GM23338 (cell line): ENCODE measurements around the gene PPL. TPM values are rescaled to one million over a fixed set of nuclear protein-coding genes. Genes with fewer than 3 reads are reported as not detected.

ENCODE experiments used
- ATAC-seq: fragments of 200-7000 bp; cut with Tn5 transposase; 3 replicates; pipeline ENCODE4 v1.9.1; 2020
- DNase-seq: peaks from one replicate; pipeline ENCODE4 v3.0.0-alpha.2; 2015; ENCODE audit warnings: low spot score
- H2AFZ ChIP-seq: fragments of 200-600 bp; sonication (generic); 2 replicates; pipeline ENCODE4 v1.8.0; 2016; ENCODE audit warnings: antibody characterized with exemption, mild to moderate bottlenecking, moderate library complexity
- H3F3A ChIP-seq: fragments of 200-600 bp; sonication (generic); replicated peaks from 2 replicates; pipeline ENCODE4 v1.8.0; 2017; ENCODE audit warnings: antibody characterized with exemption, mixed run types, low read depth
- H3K27ac ChIP-seq: fragments of 200-600 bp; sonication (generic); 2 replicates; pipeline ENCODE4 v1.6.1; 2016; ENCODE audit warnings: low read depth
- H3K27me3 ChIP-seq: fragments of 200-600 bp; sonication (generic); 2 replicates; pipeline ENCODE4 v1.8.0; 2016; ENCODE audit warnings: mild to moderate bottlenecking, mixed run types, moderate library complexity; ENCODE audit not compliant: insufficient read depth
- H3K36me3 ChIP-seq: fragments of 200-600 bp; sonication (generic); 2 replicates; pipeline ENCODE4 v1.8.0; 2016; ENCODE audit warnings: mild to moderate bottlenecking; ENCODE audit not compliant: insufficient read depth
- H3K4me1 ChIP-seq: fragments of 200-600 bp; sonication (generic); 2 replicates; pipeline ENCODE4 v1.8.0; 2016; ENCODE audit warnings: mild to moderate bottlenecking, moderate library complexity; ENCODE audit not compliant: insufficient read depth
- H3K4me2 ChIP-seq: fragments of 200-600 bp; sonication (generic); 2 replicates; pipeline ENCODE4 v1.7.1; 2017; ENCODE audit warnings: mixed run types
- H3K4me3 ChIP-seq: fragments of 200-600 bp; sonication (generic); 2 replicates; pipeline ENCODE4 v1.6.1; 2016; ENCODE audit warnings: mixed run types
- H3K79me2 ChIP-seq: fragments of 200-600 bp; sonication (generic); replicated peaks from 2 replicates; pipeline ENCODE4 v1.8.0; 2017; ENCODE audit warnings: mild to moderate bottlenecking; ENCODE audit not compliant: insufficient read depth
- H3K9me2 ChIP-seq: fragments of 200-600 bp; sonication (generic); 2 replicates; pipeline ENCODE4 v1.8.0; 2017; ENCODE audit not compliant: insufficient read depth
- H4K20me1 ChIP-seq: fragments of 200-600 bp; sonication (generic); replicated peaks from 2 replicates; pipeline ENCODE4 v1.8.0; 2017; ENCODE audit warnings: mild to moderate bottlenecking; ENCODE audit not compliant: insufficient read depth
- H3K27ac Mint-ChIP-seq: 2 replicates; pipeline ENCODE4 v1.8.0; 2020; ENCODE audit warnings: inconsistent platforms, mild to moderate bottlenecking, moderate library complexity, mixed read lengths
- H3K27me3 Mint-ChIP-seq: 3 replicates; pipeline ENCODE4 v1.8.0; 2022; ENCODE audit warnings: low read depth, mild to moderate bottlenecking, moderate library complexity, mixed read lengths, inconsistent platforms; ENCODE audit not compliant: insufficient read depth, poor library complexity
- H3K36me3 Mint-ChIP-seq: 3 replicates; pipeline ENCODE4 v1.8.0; 2021; ENCODE audit warnings: low read depth, mild to moderate bottlenecking, inconsistent platforms, moderate library complexity, mixed read lengths
- H3K4me1 Mint-ChIP-seq: 3 replicates; pipeline ENCODE4 v1.8.0; 2020; ENCODE audit warnings: mild to moderate bottlenecking, inconsistent platforms, mixed read lengths
- H3K4me3 Mint-ChIP-seq: 3 replicates; pipeline ENCODE4 v1.8.0; 2021; ENCODE audit warnings: moderate library complexity, mild to moderate bottlenecking, inconsistent platforms, mixed read lengths
- H3K9me3 Mint-ChIP-seq: 3 replicates; pipeline ENCODE4 v1.8.0; 2020; ENCODE audit warnings: moderate library complexity, mild to moderate bottlenecking, inconsistent platforms, mixed read lengths
- CREB1 ChIP-seq: fragments of 250-450 bp; sonication (Bioruptor Pico); IDR thresholded peaks from 2 replicates; pipeline ENCODE4 v1.5.0; 2020; ENCODE audit warnings: low read depth, mild to moderate bottlenecking, moderate library complexity
- EZH2 ChIP-seq: fragments of 200-600 bp; sonication (generic); IDR thresholded peaks from one replicate; pipeline ENCODE4 v1.8.0; 2017; ENCODE audit warnings: antibody characterized with exemption, mild to moderate bottlenecking, low read depth; ENCODE audit not compliant: unreplicated experiment
- EZH2phosphoT487 ChIP-seq: fragments of 200-600 bp; sonication (generic); IDR thresholded peaks from one replicate; pipeline ENCODE4 v1.8.1; 2018; ENCODE audit warnings: antibody characterized with exemption; ENCODE audit not compliant: unreplicated experiment
- JUNB ChIP-seq: IDR thresholded peaks from one replicate; pipeline ENCODE4 v1.6.1; 2016; ENCODE audit warnings: antibody characterized with exemption; ENCODE audit not compliant: unreplicated experiment
- NANOG ChIP-seq: IDR thresholded peaks from 2 replicates; pipeline ENCODE4 v1.6.1; 2016; ENCODE audit warnings: antibody characterized with exemption, borderline replicate concordance
- POLR2AphosphoS5 ChIP-seq: IDR thresholded peaks from 2 replicates; pipeline ENCODE4 v1.6.1; 2016; ENCODE audit warnings: antibody characterized with exemption, low read depth
- STAT1 ChIP-seq: IDR thresholded peaks from one replicate; pipeline ENCODE4 v1.6.1; 2016; ENCODE audit warnings: antibody characterized with exemption; ENCODE audit not compliant: unreplicated experiment
- ZNF114 ChIP-seq: fragments of 250-450 bp; sonication (Bioruptor Pico); IDR thresholded peaks from 2 replicates; pipeline ENCODE4 v1.5.0; 2020; ENCODE audit warnings: mild to moderate bottlenecking, moderate library complexity
- ZNF331 ChIP-seq: fragments of 250-450 bp; sonication (Bioruptor Pico); IDR thresholded peaks from 2 replicates; pipeline ENCODE4 v1.5.0; 2020; ENCODE audit warnings: low read depth, mild to moderate bottlenecking, moderate library complexity
- polyA plus RNA-seq: library from polyadenylated mRNA; unstranded; fragments of >200 nt; fragmentation: Nextera tagmentation; extraction: Ambion mirVana; gene quantifications from 2 replicates; pipeline ENCODE4 v1.2.1, GENCODE V29; 2016
- total RNA-seq: library from RNA; depleted of rRNA; stranded (reverse); fragments of >200 nt; shearing (Covaris generic); gene quantifications from 2 replicates; pipeline ENCODE4 v1.2.3, GENCODE V29; 2014
- TF ChIP-seq, protein P1 (sequence below): IDR thresholded peaks from one replicate; pipeline ENCODE4 v1.6.1; 2018; ENCODE audit warnings: antibody characterized with exemption; ENCODE audit not compliant: unreplicated experiment
- TF ChIP-seq, protein P2 (sequence below): IDR thresholded peaks from 2 replicates; pipeline ENCODE4 v1.6.1; 2016; ENCODE audit warnings: antibody characterized with exemption
- TF ChIP-seq, protein P3 (sequence below): fragments of 250-450 bp; sonication (Bioruptor Pico); IDR thresholded peaks from 2 replicates; pipeline ENCODE4 v1.5.0; 2020; ENCODE audit warnings: mild to moderate bottlenecking, moderate library complexity
- TF ChIP-seq, protein P4 (sequence below), 2 experiments: fragments of 200-600 bp in 1 of 2; sonication (generic) in 1 of 2; conservative IDR thresholded peaks; 2 replicates each; pipeline versions ENCODE4 v1.5.1 to v1.6.1; 2016 to 2017; ENCODE audit warnings: antibody characterized with exemption in 2 of 2, low read depth in 2 of 2, mild to moderate bottlenecking in 2 of 2, moderate library complexity in 1 of 2

The PPL gene
- total and polyA plus RNA-seq, 2 experiments from 2014 or later: 10.6 to 31.7 TPM

DNA sequence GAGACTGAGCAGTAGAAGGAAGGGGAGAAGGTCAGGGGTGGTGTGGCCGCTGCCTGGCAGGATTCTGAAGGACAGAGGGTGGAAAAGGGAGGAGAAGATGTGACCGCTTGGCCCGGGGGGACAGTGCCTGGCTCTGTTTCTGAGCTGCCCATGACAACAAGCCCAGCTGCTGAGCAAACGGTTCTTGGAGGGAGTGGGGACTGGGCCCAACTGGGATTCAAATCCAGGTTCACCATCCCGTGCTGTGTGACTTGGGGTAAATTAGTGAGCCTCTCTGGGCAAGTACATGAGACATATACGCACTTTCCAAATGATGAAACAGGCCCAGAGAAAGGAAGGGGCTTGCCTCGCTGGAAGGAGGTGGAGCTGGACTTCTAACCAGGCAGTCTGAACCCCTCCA lies 44.5 kb upstream of the PPL start:
- Histone ChIP-seq H3K27ac (no peak overlapping the region), H3F3A (no peaks in the 10 kb centered on the region), H3K4me3 (no peak overlapping the region), H3K4me1 (no peaks in the 10 kb centered on the region), H3K79me2 (no peaks in the 10 kb centered on the region), H2AFZ (no peak overlapping the region), H3K27me3 (peaks cover 2% of the 10 kb centered on the region), H3K4me2 (no peak overlapping the region), H3K36me3 (no peaks in the 10 kb centered on the region), H3K9me2 (no peaks in the 10 kb centered on the region), H4K20me1 (no peaks in the 10 kb centered on the region)
- H3K4me3 Mint-ChIP-seq: no peak overlapping the region
- H3K9me3 Mint-ChIP-seq: no peaks in the 10 kb centered on the region
- no peak for TF ChIP-seq EZH2
- TF ChIP-seq, protein P1, sequence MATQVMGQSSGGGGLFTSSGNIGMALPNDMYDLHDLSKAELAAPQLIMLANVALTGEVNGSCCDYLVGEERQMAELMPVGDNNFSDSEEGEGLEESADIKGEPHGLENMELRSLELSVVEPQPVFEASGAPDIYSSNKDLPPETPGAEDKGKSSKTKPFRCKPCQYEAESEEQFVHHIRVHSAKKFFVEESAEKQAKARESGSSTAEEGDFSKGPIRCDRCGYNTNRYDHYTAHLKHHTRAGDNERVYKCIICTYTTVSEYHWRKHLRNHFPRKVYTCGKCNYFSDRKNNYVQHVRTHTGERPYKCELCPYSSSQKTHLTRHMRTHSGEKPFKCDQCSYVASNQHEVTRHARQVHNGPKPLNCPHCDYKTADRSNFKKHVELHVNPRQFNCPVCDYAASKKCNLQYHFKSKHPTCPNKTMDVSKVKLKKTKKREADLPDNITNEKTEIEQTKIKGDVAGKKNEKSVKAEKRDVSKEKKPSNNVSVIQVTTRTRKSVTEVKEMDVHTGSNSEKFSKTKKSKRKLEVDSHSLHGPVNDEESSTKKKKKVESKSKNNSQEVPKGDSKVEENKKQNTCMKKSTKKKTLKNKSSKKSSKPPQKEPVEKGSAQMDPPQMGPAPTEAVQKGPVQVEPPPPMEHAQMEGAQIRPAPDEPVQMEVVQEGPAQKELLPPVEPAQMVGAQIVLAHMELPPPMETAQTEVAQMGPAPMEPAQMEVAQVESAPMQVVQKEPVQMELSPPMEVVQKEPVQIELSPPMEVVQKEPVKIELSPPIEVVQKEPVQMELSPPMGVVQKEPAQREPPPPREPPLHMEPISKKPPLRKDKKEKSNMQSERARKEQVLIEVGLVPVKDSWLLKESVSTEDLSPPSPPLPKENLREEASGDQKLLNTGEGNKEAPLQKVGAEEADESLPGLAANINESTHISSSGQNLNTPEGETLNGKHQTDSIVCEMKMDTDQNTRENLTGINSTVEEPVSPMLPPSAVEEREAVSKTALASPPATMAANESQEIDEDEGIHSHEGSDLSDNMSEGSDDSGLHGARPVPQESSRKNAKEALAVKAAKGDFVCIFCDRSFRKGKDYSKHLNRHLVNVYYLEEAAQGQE: no peak
- TF ChIP-seq EZH2phosphoT487: no peak
- TF ChIP-seq POLR2AphosphoS5: no peak
- no peak for TF ChIP-seq STAT1
- no peak for TF ChIP-seq JUNB
- TF ChIP-seq ZNF114: no peak
- TF ChIP-seq, protein P2, sequence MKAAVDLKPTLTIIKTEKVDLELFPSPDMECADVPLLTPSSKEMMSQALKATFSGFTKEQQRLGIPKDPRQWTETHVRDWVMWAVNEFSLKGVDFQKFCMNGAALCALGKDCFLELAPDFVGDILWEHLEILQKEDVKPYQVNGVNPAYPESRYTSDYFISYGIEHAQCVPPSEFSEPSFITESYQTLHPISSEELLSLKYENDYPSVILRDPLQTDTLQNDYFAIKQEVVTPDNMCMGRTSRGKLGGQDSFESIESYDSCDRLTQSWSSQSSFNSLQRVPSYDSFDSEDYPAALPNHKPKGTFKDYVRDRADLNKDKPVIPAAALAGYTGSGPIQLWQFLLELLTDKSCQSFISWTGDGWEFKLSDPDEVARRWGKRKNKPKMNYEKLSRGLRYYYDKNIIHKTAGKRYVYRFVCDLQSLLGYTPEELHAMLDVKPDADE: no peak
- no peak for TF ChIP-seq NANOG
- TF ChIP-seq, protein P3, sequence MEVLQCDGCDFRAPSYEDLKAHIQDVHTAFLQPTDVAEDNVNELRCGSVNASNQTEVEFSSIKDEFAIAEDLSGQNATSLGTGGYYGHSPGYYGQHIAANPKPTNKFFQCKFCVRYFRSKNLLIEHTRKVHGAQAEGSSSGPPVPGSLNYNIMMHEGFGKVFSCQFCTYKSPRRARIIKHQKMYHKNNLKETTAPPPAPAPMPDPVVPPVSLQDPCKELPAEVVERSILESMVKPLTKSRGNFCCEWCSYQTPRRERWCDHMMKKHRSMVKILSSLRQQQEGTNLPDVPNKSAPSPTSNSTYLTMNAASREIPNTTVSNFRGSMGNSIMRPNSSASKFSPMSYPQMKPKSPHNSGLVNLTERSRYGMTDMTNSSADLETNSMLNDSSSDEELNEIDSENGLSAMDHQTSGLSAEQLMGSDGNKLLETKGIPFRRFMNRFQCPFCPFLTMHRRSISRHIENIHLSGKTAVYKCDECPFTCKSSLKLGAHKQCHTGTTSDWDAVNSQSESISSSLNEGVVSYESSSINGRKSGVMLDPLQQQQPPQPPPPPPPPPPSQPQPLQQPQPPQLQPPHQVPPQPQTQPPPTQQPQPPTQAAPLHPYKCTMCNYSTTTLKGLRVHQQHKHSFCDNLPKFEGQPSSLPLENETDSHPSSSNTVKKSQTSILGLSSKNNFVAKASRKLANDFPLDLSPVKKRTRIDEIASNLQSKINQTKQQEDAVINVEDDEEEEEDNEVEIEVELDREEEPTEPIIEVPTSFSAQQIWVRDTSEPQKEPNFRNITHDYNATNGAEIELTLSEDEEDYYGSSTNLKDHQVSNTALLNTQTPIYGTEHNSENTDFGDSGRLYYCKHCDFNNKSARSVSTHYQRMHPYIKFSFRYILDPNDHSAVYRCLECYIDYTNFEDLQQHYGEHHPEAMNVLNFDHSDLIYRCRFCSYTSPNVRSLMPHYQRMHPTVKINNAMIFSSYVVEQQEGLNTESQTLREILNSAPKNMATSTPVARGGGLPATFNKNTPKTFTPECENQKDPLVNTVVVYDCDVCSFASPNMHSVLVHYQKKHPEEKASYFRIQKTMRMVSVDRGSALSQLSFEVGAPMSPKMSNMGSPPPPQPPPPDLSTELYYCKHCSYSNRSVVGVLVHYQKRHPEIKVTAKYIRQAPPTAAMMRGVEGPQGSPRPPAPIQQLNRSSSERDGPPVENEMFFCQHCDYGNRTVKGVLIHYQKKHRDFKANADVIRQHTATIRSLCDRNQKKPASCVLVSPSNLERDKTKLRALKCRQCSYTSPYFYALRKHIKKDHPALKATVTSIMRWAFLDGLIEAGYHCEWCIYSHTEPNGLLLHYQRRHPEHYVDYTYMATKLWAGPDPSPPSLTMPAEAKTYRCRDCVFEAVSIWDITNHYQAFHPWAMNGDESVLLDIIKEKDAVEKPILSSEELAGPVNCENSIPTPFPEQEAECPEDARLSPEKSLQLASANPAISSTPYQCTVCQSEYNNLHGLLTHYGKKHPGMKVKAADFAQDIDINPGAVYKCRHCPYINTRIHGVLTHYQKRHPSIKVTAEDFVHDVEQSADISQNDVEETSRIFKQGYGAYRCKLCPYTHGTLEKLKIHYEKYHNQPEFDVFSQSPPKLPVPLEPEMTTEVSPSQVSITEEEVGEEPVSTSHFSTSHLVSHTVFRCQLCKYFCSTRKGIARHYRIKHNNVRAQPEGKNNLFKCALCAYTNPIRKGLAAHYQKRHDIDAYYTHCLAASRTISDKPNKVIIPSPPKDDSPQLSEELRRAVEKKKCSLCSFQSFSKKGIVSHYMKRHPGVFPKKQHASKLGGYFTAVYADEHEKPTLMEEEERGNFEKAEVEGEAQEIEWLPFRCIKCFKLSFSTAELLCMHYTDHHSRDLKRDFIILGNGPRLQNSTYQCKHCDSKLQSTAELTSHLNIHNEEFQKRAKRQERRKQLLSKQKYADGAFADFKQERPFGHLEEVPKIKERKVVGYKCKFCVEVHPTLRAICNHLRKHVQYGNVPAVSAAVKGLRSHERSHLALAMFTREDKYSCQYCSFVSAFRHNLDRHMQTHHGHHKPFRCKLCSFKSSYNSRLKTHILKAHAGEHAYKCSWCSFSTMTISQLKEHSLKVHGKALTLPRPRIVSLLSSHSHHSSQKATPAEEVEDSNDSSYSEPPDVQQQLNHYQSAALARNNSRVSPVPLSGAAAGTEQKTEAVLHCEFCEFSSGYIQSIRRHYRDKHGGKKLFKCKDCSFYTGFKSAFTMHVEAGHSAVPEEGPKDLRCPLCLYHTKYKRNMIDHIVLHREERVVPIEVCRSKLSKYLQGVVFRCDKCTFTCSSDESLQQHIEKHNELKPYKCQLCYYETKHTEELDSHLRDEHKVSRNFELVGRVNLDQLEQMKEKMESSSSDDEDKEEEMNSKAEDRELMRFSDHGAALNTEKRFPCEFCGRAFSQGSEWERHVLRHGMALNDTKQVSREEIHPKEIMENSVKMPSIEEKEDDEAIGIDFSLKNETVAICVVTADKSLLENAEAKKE (CRISPR knock-in tag): no peak
- TF ChIP-seq CREB1: no peak
- TF ChIP-seq ZNF331 (CRISPR knock-in tag): no peak
- TF ChIP-seq, protein P4, sequence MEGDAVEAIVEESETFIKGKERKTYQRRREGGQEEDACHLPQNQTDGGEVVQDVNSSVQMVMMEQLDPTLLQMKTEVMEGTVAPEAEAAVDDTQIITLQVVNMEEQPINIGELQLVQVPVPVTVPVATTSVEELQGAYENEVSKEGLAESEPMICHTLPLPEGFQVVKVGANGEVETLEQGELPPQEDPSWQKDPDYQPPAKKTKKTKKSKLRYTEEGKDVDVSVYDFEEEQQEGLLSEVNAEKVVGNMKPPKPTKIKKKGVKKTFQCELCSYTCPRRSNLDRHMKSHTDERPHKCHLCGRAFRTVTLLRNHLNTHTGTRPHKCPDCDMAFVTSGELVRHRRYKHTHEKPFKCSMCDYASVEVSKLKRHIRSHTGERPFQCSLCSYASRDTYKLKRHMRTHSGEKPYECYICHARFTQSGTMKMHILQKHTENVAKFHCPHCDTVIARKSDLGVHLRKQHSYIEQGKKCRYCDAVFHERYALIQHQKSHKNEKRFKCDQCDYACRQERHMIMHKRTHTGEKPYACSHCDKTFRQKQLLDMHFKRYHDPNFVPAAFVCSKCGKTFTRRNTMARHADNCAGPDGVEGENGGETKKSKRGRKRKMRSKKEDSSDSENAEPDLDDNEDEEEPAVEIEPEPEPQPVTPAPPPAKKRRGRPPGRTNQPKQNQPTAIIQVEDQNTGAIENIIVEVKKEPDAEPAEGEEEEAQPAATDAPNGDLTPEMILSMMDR (conservative IDR thresholded peaks at IDR 0.05; ENCODE audit: low read depth in 2 of 2): no peak
- ATAC-seq (no peak; the same call in 2 of the 3 replicates), DNase-seq (no peak)
- 0 out of 2 replicates have a peak overlapping the region, but pooled peaks have one; percentile 28 for H3K27ac Mint-ChIP-seq
- H3K4me1 Mint-ChIP-seq: peaks cover 6% of the 10 kb centered on the region
- H3K36me3 Mint-ChIP-seq: no peaks in the 10 kb centered on the region
- H3K27me3 Mint-ChIP-seq: peaks cover 5% of the 10 kb centered on the region
